Loucy (cell line): ENCODE data around the gene MAPKBP1.

Experiments
- EZH2phosphoT487 ChIP-seq: fragments of 200-600 bp; IDR thresholded peaks from 2 replicates; pipeline ENCODE4 v1.6.1; 2018; ENCODE audit warnings: antibody characterized with exemption, mild to moderate bottlenecking, moderate library complexity, borderline replicate concordance
- TF ChIP-seq, protein P1 (sequence below): fragments of 200-600 bp; sonication (generic); conservative IDR thresholded peaks from 2 replicates; pipeline ENCODE4 v1.5.1; 2014; ENCODE audit warnings: mild to moderate bottlenecking, antibody characterized with exemption, low read length

DNA sequence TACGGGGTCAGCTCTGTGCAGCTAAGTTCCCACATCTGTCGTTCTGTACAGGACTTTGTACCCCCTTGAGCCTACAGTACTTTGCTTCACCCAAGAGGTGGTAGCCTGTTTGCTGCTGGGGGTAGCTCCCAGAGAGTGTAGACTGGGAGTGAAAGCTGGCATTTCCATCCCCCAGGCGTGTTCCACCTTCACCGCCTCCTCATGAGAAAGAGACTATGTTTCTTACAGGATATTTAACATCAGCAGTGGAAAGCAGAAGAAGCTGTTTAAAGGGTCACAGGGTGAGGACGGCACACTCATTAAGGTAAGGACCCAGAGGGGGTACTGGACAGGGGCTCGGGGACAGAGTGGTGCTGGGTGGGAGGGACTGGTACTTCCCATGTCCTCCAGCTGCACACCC is 43.5 kb downstream of the MAPKBP1 start:
- TF ChIP-seq, protein P1, sequence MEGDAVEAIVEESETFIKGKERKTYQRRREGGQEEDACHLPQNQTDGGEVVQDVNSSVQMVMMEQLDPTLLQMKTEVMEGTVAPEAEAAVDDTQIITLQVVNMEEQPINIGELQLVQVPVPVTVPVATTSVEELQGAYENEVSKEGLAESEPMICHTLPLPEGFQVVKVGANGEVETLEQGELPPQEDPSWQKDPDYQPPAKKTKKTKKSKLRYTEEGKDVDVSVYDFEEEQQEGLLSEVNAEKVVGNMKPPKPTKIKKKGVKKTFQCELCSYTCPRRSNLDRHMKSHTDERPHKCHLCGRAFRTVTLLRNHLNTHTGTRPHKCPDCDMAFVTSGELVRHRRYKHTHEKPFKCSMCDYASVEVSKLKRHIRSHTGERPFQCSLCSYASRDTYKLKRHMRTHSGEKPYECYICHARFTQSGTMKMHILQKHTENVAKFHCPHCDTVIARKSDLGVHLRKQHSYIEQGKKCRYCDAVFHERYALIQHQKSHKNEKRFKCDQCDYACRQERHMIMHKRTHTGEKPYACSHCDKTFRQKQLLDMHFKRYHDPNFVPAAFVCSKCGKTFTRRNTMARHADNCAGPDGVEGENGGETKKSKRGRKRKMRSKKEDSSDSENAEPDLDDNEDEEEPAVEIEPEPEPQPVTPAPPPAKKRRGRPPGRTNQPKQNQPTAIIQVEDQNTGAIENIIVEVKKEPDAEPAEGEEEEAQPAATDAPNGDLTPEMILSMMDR: no peak
- no peak for TF ChIP-seq EZH2phosphoT487
